A549 treated with CORT108297 at 1 μM for 4 hours (cell line): Measurements from ENCODE around the gene ANKRA2. TPM values are rescaled to one million over a fixed set of nuclear protein-coding genes. Genes with fewer than 3 reads are reported as not detected.

Experiments used
- total RNA-seq: library from RNA; stranded (reverse); fragments of 200-300 nt; extraction: Qiagen RNA extraction; gene quantifications from 5 replicates; pipeline ENCODE4 v1.2.3, GENCODE V29; 2022

Gene ANKRA2
- total RNA-seq = 9.4 to 11.8 TPM (median 11.3 TPM) in 5 replicates

GRCh38 chr5:73565139-73565968 is at the start of gene ANKRA2, which contains the start of gene UTP15:
TSS of gene ANKRA2 (minus strand) at chr5:73565639. CDS start at chr5:73562881, 2,758 bp downstream.
TSS of gene UTP15 (plus strand) at chr5:73565743. CDS start at chr5:73567345, 1,602 bp downstream.

Other genes starting within 250 kb of the ANKRA2 start
- 12.2 to 19.5 TPM (median 17.4 TPM) in 5 replicates for gene FOXD1, start 116.9 kb downstream of the ANKRA2 start, total RNA-seq
- gene BTF3, start 67.2 kb downstream of the ANKRA2 start, total RNA-seq = 1,034 to 1,239 TPM (median 1,069 TPM) in 5 replicates
- gene UTP15, start 104 bp upstream of the ANKRA2 start, total RNA-seq = 18.1 to 23.5 TPM (median 19.1 TPM) in 5 replicates
- 12.9 to 14.5 TPM (median 13.5 TPM) in 5 replicates for gene ARHGEF28, start 60.6 kb upstream of the ANKRA2 start, total RNA-seq